ENCODE measurements around the gene CFAP20DC.
"Not testable (repeated sequence)": the region's sequence is repeated elsewhere in the genome, so short reads cannot be mapped to it uniquely, and the experiment has no call there.

Gene CFAP20DC

GRCh38 chr3:58864480-58864879, 185.3 kb downstream of the CFAP20DC start:
- no peak for DNase-seq

GRCh38 chr3:58863206-58863605, 186.6 kb downstream of the CFAP20DC start:
- no peak for DNase-seq

DNA sequence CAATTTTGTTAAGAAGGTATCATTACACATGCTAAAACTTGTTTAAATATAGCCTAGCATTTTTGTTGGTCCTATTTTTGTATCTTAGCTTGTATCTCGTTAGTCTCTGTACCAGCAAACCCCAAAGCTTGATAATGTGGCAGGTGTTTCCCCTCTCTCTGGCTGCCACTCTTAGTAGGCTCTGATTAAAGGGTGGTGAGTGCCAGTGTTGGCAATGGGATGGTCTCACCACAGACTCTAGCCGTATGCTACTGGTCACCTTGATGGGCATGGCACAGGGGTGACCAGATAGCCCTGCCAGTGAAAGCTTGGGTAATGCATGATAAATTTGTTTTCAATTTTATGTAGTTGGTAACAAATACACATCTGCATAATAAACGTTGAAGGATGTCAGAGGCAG, 188.3 kb downstream of the CFAP20DC start:
- no peak for DNase-seq

DNA sequence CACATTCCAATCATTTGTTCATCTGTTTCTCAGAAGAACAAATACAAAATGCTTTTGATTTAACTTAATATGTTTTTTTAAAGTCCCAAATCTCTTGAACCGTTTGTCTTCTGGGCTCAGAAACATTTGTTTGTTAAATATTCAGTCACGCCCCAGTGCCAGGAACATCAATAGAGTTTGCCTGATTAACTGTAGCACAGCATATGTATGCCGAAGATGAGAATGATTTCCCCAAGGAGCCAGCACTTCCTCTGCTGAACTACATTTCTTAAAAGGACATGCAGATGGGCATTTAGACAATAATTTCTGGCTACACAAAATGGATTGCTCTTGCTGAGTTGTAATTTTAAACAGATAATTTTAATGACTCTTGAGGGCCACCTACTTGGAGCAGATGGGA, 191.7 kb downstream of the CFAP20DC start:
- DNase-seq = no peak

DNA sequence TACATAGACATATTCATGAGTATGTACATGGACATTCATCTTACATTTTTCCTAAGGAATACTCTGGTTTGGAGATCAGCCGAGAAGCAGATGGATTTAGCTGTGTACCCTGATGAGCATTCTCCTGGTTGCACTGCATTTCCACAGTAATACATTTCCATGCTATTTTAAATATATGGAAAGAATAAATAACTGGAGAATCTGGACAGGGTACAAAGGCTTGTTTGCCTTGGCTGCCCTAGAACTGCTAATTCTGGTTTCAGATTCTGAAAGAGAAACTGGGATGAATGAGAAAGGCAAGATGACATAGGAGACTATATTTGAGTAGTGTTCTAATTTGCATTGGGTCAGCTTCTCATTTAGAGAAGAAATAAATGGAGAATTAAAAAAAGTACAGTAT, 192.4 kb downstream of the CFAP20DC start:
- DNase-seq = no peak

- no peak for DNase-seq
Observed at GRCh38 chr3:58848826-58849225, 201.0 kb downstream of the CFAP20DC start.

GRCh38 chr3:58842050-58842747, 207.6 kb downstream of the CFAP20DC start:
- DNase-seq = not testable (repeated sequence)

DNA sequence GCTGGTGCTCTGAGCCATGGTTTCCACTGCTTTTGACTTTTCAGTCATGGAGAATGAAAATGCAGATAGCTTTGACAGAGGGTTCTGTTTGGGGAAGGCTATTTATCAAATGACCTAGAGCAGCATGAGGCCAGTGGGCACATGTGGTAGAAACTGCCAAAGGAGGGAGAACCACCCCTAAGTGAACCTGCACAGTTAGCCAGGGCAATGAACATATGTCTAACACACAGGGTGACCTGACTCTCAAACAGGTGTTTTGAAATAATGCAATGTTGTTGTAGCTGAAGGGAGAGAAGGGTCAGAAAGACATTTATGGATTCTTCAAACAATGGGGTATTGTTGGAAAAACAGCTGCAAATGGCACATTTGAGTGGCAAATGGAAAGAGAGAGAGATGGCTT, 208.9 kb downstream of the CFAP20DC start:
- DNase-seq = no peak

- no peak for DNase-seq
Observed at GRCh38 chr3:58839964-58840363, 209.9 kb downstream of the CFAP20DC start.

- no peak for DNase-seq
Observed at GRCh38 chr3:58839187-58839586, 210.6 kb downstream of the CFAP20DC start.

DNA sequence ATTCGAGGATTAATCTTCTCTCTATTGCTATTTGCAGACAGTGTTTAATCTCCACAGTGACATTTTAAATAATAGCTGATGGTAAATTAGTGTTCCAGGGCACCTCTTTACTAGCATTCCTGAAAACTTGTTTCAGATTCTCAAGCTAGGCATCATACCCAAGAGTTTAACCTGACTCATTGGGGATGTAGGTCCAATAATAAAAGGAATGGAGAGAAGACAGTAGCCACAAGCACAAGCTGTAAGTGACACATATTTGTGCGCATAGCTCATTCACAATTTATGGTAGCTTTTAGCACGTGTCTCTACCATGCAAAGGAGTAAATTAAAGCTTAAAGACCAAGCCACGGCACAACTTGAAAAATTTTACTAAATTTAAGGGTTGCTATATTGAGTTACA, 212.0 kb downstream of the CFAP20DC start:
- DNase-seq = no peak

GRCh38 chr3:58837141-58837843, 212.5 kb downstream of the CFAP20DC start:
- no peak for DNase-seq

DNA sequence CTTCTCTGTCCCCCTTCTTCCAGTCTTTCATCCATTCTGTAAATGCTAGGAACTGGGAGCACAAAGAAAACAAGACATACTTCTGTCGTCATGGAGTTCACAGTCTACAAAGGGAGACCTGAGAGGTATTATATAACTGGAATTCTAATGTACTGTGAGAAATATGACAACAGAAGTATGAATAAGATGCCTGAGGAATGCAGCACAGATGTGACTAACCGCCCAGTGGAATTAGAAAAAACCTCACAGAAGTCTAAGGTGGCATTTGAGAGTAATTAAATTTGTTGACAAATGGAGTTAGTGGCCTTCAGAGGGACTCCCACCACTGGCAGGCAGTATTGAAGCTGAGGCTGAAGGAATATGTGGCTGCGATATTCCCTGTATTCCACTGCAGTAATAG, 214.7 kb downstream of the CFAP20DC start:
- no peak for DNase-seq

GRCh38 chr3:58833491-58833890, 216.3 kb downstream of the CFAP20DC start:
- no peak for DNase-seq

DNA sequence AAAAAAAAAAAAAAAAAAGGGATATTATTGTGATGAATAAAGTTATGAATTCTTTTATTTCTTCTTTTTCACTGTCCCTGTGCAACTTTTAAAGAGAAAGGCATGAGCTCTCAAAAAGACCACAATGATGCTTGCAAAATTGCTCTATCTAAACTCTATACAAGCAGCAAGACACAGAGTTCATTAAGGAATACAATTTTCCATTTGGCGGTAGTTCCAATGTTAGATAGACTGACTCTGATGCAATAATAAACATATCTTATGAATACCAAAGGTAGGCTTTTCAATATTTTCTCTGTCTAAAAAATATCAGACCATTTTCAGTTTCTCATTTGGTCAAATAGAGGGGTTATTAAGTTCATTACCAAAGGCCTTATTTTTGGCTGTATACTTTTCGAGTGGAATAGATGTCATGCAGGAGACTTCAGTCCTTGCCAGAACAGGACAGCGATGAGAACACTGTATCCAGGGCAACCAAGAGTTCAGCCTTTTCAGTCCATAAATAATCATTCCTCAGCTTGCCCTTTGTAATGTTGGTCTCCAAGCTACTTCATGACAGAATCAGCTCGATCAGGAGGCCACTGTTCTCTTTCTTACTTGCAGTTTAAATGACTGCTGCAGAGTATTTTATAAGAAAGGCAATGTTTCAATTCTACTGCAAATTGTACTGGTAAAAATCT, 220.4 kb downstream of the CFAP20DC start:
- no peak for DNase-seq

GRCh38 chr3:58824777-58825176, 225.0 kb downstream of the CFAP20DC start:
- no peak for DNase-seq

GRCh38 chr3:58824285-58824684, 225.5 kb downstream of the CFAP20DC start:
- DNase-seq = peak; percentile 10

DNA sequence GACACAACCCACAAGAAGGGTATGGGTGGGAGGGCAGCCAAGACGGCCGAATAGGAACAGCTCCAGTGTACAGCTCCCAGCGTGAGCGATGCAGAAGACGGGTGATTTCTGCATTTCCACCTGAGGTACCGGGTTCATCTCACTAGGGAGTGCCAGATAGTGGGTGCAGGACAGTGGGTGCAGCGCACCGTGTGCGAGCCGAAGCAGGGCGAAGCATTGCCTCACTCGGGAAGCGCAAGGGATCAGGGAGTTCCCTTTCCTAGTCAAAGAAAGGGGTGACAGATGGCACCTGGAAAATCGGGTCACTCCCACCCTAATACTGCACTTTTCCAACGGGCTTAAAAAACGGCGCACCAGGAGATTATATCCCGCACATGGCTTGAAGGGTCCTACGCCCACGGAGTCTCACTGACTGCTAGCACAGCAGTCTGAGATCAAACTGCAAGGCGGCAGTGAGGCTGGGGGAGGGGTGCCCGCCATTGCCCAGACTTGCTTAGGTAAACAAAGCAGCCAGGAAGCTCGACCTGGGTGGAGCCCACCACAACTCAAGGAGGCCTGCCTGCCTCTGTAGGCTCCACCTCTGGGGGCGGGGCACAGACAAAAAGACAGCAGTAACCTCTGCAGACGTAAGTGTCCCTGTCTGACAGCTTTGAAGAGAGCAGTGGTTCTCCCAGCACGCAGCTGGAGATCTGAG, 243.1 kb downstream of the CFAP20DC start:
- not testable (repeated sequence) for DNase-seq

GRCh38 chr3:58804914-58805313, 244.9 kb downstream of the CFAP20DC start:
- DNase-seq = no peak

GRCh38 chr3:58801541-58801940, 248.3 kb downstream of the CFAP20DC start:
- DNase-seq = no peak

- no peak for DNase-seq
Observed at GRCh38 chr3:58800940-58801339, 248.9 kb downstream of the CFAP20DC start.

- no peak for DNase-seq
Observed at GRCh38 chr3:58800032-58800431, 249.8 kb downstream of the CFAP20DC start.

DNA sequence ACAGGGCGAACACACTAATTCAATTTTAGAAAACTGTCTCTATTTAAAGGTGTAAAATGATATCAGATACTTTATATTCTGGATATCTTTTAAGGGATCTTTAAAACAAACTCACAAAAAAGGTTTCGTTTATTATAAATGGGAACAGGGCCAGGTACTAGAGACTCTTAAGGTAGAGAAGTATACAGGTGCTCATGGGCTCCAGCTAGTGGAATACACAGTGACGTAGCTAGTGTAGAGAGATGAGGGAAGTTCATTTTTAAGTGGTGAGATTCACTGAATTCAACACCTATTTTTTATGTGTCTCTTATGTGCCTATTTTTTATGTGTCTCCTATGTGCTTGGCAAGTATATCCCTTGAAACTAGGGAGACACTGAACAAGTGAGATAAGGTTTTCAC, 250.6 kb downstream of the CFAP20DC start:
- no peak for DNase-seq

DNA sequence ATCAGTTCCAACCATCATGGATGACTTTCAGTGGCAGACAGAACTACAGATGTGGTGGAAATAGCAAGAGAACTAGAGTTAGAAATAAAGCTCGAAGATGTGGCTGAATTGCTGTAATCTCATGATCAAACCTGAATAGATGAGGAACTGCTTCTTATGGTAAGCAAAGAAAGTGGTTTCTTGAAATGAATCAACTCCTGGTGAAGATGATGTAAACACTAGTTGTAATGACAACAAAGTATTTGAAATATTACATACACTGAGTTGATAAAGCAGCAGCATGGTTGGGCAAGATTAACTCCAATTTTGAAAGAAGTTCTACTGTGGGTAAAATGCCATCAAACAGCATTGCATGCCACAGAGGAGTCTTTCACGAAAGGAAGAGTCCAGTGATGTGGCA, 251.5 kb downstream of the CFAP20DC start:
- DNase-seq = no peak
